Naive thymus-derived CD4-positive, alpha-beta T cell (primary cell): Measurements from ENCODE around the gene PTGR3. TPM values are rescaled to one million over a fixed set of nuclear protein-coding genes. Genes with fewer than 3 reads are reported as not detected.

Source experiments
- ATAC-seq: fragments of 150-1000 bp; cut with Tn5 transposase; 2 replicates; pipeline ENCODE4 v1.10.0; 2021; ENCODE audit warnings: mild to moderate bottlenecking, moderate library complexity
- CTCF ChIA-PET: fragments of 350-600 bp; sonication (Branson Sonifier 250); formaldehyde crosslinking; loops from one replicate; lab custom pipeline; 2021; ENCODE audit warnings: antibody characterized with exemption; lab: Charles Lee
- POLR2A ChIA-PET: fragments of 350-600 bp; sonication (Branson Sonifier 250); formaldehyde crosslinking; loops from one replicate; lab custom pipeline; 2021; ENCODE audit warnings: antibody characterized with exemption, inconsistent platforms; lab: Charles Lee
- DNase-seq, 9 donors: peaks; one replicate each; pipeline versions ENCODE4 v3.0.0 to v3.0.0-alpha.2; 2020 to 2022; ENCODE audit warnings: mixed read lengths in 1 of 9
- H3K27ac ChIP-seq: one replicate; pipeline ENCODE4 v1.7.0; 2013; ENCODE audit warnings: mild to moderate bottlenecking, low read depth, low read length, moderate library complexity
- H3K27me3 ChIP-seq, 2 donors: one replicate each; pipeline ENCODE4 v1.7.0; 2013; ENCODE audit warnings: low read length in 2 of 2, mild to moderate bottlenecking in 2 of 2, moderate library complexity in 2 of 2; ENCODE audit not compliant: control insufficient read depth in 2 of 2, insufficient read depth in 2 of 2
- H3K36me3 ChIP-seq, 3 experiments: 1 replicate in 2 of 3; 2 replicates in 1 of 3; pipeline ENCODE4 v1.7.0; 2013; ENCODE audit warnings: low read length in 3 of 3, mild to moderate bottlenecking in 3 of 3, moderate library complexity in 1 of 3; ENCODE audit not compliant: insufficient read depth in 3 of 3, control insufficient read depth in 2 of 3
- H3K4me1 ChIP-seq, 2 donors: one replicate each; pipeline ENCODE4 v1.7.0; 2013; ENCODE audit warnings: low read length in 2 of 2, mild to moderate bottlenecking in 2 of 2, moderate library complexity in 1 of 2; ENCODE audit not compliant: control insufficient read depth in 2 of 2, insufficient read depth in 2 of 2
- H3K4me3 ChIP-seq: 2 replicates; pipeline ENCODE4 v1.7.0; 2013; ENCODE audit warnings: mild to moderate bottlenecking, low read length
- H3K9me3 ChIP-seq, 3 experiments: 1 replicate in 2 of 3; 2 replicates in 1 of 3; pipeline ENCODE4 v1.7.0; 2013; ENCODE audit warnings: low read length in 3 of 3; ENCODE audit not compliant: control insufficient read depth in 2 of 3
- H3K27ac Mint-ChIP-seq, 9 donors: one replicate each; pipeline ENCODE4 v1.8.0; 2020 to 2022; ENCODE audit warnings: mixed read lengths in 9 of 9, mild to moderate bottlenecking in 8 of 9, moderate library complexity in 5 of 9, inconsistent platforms in 2 of 9
- H3K27me3 Mint-ChIP-seq, 5 donors: one replicate each; pipeline ENCODE4 v1.8.0; 2021 to 2022; ENCODE audit warnings: mixed read lengths in 5 of 5, mild to moderate bottlenecking in 1 of 5
- H3K36me3 Mint-ChIP-seq, 5 donors: one replicate each; pipeline ENCODE4 v1.8.0; 2020 to 2022; ENCODE audit warnings: mixed read lengths in 5 of 5, mild to moderate bottlenecking in 3 of 5, inconsistent platforms in 1 of 5
- H3K4me1 Mint-ChIP-seq, 7 donors: one replicate each; pipeline ENCODE4 v1.8.0; 2020 to 2022; ENCODE audit warnings: mixed read lengths in 7 of 7, mild to moderate bottlenecking in 3 of 7, inconsistent platforms in 1 of 7
- H3K4me3 Mint-ChIP-seq, 10 donors: one replicate each; pipeline ENCODE4 v1.8.0; 2020 to 2022; ENCODE audit warnings: mild to moderate bottlenecking in 10 of 10, mixed read lengths in 10 of 10, moderate library complexity in 6 of 10, inconsistent platforms in 2 of 10
- H3K9me3 Mint-ChIP-seq, 11 donors: one replicate each; pipeline ENCODE4 v1.8.0; 2020 to 2022; ENCODE audit warnings: mixed read lengths in 11 of 11, mild to moderate bottlenecking in 4 of 11, inconsistent platforms in 1 of 11, moderate library complexity in 1 of 11
- intact Hi-C, 2 donors: fragments of 100-400 bp; cut with micrococcal nuclease; formaldehyde crosslinking; loops; one replicate each; pipeline ENCODE4 v1.15.1; 2023
- polyA plus RNA-seq, 2 donors: library from polyadenylated mRNA; unstranded; fragments of 300-500 nt; fragmentation: Illumina TruSeq; gene quantifications; one replicate each; pipeline ENCODE4 v1.2.3, GENCODE V29; 2021
- total RNA-seq, 6 experiments: library from RNA in 5 of 6; stranded (reverse) in 5 of 6; gene quantifications; 1 replicate in 5 of 6; 2 replicates in 1 of 6; pipeline ENCODE4 v1.2.3 and lab custom pipeline; 2021 to 2026

PTGR3 gene
- total and polyA plus RNA-seq, 7 experiments from 2014 or later: 17.0 to 59.1 (median 27.4) TPM

DNA sequence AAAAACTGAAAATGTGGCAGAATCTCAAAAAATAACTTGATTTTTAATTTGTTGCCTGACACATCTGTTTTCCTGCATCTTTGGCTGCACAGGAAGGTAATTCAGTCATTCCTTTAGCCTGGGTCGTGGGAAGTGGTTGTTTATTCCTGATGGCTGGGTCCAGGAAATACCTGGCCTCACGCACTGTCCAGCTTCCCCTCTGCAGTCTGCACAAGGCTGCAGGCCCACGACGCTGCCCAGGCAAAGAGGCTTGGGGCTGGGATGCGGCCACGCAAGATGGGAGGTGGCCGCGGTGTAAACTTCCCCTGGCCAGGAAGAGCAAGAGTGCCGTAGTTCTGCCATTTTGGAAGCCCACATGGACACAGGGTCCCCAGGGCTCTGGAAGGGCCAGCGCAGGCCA is 29.8 kb upstream of the PTGR3 start:
- peak overlapping the region in 1 of 10 donors; percentile 38 for H3K4me3 Mint-ChIP-seq
- Histone ChIP-seq H3K27me3 (no peaks in the 10 kb centered on the region), H3K4me3 (no peak overlapping the region), H3K9me3 (no peaks in the 10 kb centered on the region), H3K27ac (no peak overlapping the region), H3K36me3 (peaks cover 0 to 5% (median 0%) of the 10 kb centered on the region in 3 experiments), H3K4me1 (peaks cover 0 to 2% of the 10 kb centered on the region in 2 donors)
- DNase-seq (no peak), ATAC-seq (no peak)
- H3K27me3 Mint-ChIP-seq: no peaks in the 10 kb centered on the region
- peaks cover 3 to 40% (median 12%) of the 10 kb centered on the region in 5 donors for H3K36me3 Mint-ChIP-seq
- H3K9me3 Mint-ChIP-seq: peaks cover 0 to 3% (median 0%) of the 10 kb centered on the region in 11 donors
- H3K27ac Mint-ChIP-seq: no peak overlapping the region
- H3K4me1 Mint-ChIP-seq: peaks cover 3 to 86% (median 71%) of the 10 kb centered on the region in 7 donors
- ChIA-PET CTCF (no interaction called here), POLR2A (no interaction called here)
- intact Hi-C loops: no loop called here

DNA sequence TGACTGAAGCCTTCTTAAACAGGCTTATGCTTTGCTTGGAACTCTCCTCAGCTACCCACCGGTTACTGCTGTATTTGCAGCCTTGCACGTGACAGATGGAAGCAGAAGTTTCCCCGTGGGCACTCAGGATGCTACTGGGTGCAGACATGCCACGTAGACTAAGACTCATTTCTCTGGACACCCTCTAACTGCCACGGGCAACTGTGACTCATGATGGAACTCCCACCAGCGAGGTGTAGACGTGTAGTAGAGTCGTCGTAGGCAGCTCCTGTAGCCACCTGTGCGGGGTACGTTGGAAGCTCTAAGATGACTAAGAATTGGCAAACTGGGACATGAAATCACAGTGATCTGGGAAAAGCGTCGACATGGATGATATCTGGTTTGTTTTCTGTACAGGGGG is 29.2 kb upstream of the PTGR3 start:
- intact Hi-C loops: no loop called here
- ChIA-PET CTCF (no interaction called here), POLR2A (no interaction called here)
- peaks cover 0 to 5% (median 0%) of the 10 kb centered on the region in 3 experiments for H3K36me3 ChIP-seq
- Mint-ChIP-seq H3K4me1 (peaks cover 3 to 86% (median 71%) of the 10 kb centered on the region in 7 donors), H3K4me3 (peak overlapping the region in 1 of 10 donors; percentile 37), H3K36me3 (peaks cover 3 to 40% (median 12%) of the 10 kb centered on the region in 5 donors), H3K9me3 (peaks cover 0 to 3% (median 0%) of the 10 kb centered on the region in 11 donors), H3K27ac (peak overlapping the region in 3 of 9 donors; percentile 1 to 72 (median 47)), H3K27me3 (no peaks in the 10 kb centered on the region)
- no peak for ATAC-seq
- no peaks in the 10 kb centered on the region for H3K9me3 ChIP-seq
- H3K27me3 ChIP-seq: no peaks in the 10 kb centered on the region
- H3K4me3 ChIP-seq: no peak overlapping the region
- no peak overlapping the region for H3K27ac ChIP-seq
- DNase-seq: no peak
- H3K4me1 ChIP-seq: peaks cover 0 to 2% of the 10 kb centered on the region in 2 donors

DNA sequence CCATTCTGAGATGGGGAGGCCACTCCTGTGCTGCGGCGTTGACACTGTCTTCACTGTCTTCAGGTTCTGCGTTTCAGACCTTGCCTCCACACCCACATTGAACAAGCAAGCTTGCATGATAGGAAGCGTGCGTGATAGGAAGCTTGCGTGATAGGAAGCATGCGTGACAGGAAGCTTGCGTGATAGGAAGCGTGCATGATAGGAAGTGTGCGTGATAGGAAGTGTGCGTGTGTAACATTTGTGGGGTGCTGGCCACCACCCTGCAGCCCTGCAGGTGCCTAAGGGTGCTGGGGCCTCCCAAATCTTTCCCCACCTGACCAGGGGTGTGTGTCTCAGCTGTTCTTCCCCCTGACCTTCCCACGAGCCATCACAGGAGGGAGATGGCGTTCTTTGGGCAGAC is 27.0 kb upstream of the PTGR3 start:
- Histone ChIP-seq H3K27ac (no peak overlapping the region), H3K4me1 (peaks cover 0 to 2% of the 10 kb centered on the region in 2 donors), H3K27me3 (no peaks in the 10 kb centered on the region), H3K4me3 (no peak overlapping the region), H3K36me3 (peaks cover 0 to 5% (median 0%) of the 10 kb centered on the region in 3 experiments), H3K9me3 (no peaks in the 10 kb centered on the region)
- no peak for ATAC-seq
- H3K9me3 Mint-ChIP-seq: peaks cover 0 to 3% (median 0%) of the 10 kb centered on the region in 11 donors
- H3K4me3 Mint-ChIP-seq: peak overlapping the region in 3 of 10 donors; percentile 18 to 29 (median 29)
- H3K36me3 Mint-ChIP-seq: peaks cover 3 to 29% (median 6%) of the 10 kb centered on the region in 5 donors
- ChIA-PET POLR2A (no interaction called here), CTCF (no interaction called here)
- H3K27me3 Mint-ChIP-seq: no peaks in the 10 kb centered on the region
- peak overlapping the region in 3 of 9 donors; percentile 6 to 55 (median 27) for H3K27ac Mint-ChIP-seq
- peaks cover 3 to 76% (median 57%) of the 10 kb centered on the region in 7 donors for H3K4me1 Mint-ChIP-seq
- intact Hi-C loops: no loop called here
- DNase-seq: no peak

DNA sequence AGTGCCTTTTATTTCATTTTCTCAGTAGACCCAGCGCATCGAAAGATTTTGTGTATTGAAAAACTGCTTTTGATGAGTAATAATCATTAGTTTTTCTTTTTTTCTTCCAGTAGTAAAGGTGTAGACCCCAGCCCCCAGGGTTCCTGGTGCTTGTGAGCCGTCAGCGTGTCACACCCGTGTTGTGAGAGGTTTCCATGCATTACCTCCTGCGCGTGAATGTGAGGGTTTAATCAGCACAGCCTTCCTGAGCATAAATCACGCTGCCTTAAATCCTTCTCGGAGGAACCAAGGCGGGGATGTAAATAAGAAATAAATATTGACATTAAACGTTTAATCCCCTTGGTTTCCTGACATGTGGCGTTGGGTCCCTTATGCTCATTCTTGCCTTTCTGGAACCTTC is 26.0 kb upstream of the PTGR3 start:
- intact Hi-C loops: no loop called here
- Histone ChIP-seq H3K36me3 (peaks cover 0 to 5% (median 0%) of the 10 kb centered on the region in 3 experiments), H3K4me3 (no peak overlapping the region), H3K27me3 (no peaks in the 10 kb centered on the region), H3K27ac (no peak overlapping the region), H3K9me3 (no peaks in the 10 kb centered on the region), H3K4me1 (peaks cover 0 to 2% of the 10 kb centered on the region in 2 donors)
- peaks cover 3 to 76% (median 54%) of the 10 kb centered on the region in 7 donors for H3K4me1 Mint-ChIP-seq
- H3K27me3 Mint-ChIP-seq: no peaks in the 10 kb centered on the region
- no peak overlapping the region for H3K4me3 Mint-ChIP-seq
- no peak overlapping the region for H3K27ac Mint-ChIP-seq
- CTCF ChIA-PET: no interaction called here
- peaks cover 0 to 3% (median 0%) of the 10 kb centered on the region in 11 donors for H3K9me3 Mint-ChIP-seq
- DNase-seq (no peak), ATAC-seq (no peak)
- POLR2A ChIA-PET: no interaction called here
- H3K36me3 Mint-ChIP-seq: peaks cover 3 to 32% (median 12%) of the 10 kb centered on the region in 5 donors

DNA sequence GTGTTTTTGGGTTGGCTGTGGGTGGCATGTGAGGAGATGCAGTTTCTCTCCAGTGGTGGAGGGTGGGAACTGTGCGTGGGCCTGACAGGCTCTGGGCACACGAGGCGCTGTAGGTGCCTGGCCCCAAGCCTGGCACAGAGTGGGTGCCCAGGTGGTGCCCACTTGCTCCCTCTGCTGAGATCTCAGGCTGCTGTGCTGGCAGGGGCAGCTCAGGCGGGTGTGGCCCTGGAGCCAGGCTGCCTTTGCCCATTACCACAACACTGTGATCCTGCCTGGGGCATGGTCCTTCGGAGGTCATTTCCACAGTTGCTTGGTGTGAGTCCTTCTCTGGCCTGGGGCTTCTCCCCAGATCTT is 22.1 kb upstream of the PTGR3 start:
- CTCF ChIA-PET: no interaction called here
- no peaks in the 10 kb centered on the region for H3K27me3 ChIP-seq

DNA sequence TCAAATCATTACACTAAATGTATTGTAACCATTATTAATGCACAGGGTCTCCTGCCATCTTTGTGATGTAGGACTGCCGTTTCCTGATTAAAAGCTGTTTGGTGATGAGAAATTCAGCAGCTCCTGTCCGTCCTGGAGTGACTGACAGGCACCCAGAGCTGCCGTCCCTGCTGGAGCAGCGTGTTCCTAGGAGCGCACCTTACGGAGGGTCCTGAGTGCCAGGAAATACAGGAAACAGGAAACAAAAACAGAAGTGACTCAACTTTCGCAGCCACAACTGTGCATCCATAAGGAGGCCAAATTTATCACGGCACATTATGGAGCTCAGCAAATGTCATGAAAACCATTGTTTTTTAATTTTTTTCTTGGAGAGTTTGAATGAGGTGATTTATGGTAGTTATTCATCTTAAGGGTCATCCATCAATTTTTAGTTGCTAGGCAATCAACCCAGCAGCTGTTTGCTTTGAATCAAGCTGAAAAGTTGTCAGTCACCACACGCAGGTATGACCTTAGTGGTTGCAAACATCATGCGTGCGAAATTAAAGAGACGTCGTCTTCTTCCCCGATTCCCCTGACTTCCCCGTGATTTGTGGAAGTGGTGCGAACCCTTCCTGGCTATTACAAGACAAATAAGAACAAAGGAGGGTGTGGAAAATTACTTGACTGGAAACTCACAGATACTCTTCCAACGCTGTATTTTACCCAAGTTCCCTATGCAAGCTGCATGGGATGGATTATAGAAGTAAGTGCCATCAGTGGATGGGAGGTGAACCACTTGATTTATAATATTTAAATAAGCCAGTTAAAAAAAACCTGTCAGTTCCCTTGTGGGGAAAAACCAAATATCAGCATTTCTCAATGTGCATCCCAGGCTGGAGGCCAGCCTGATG is 21.5 kb upstream of the PTGR3 start:
- H3K27ac Mint-ChIP-seq: peak overlapping the region in 3 of 9 donors; percentile 29 to 53 (median 52)
- no peaks in the 10 kb centered on the region for H3K27me3 ChIP-seq
- peaks cover 18 to 89% (median 74%) of the 10 kb centered on the region in 7 donors for H3K4me1 Mint-ChIP-seq
- H3K27ac ChIP-seq: no peak overlapping the region
- peaks cover 0 to 16% of the 10 kb centered on the region in 2 donors for H3K4me1 ChIP-seq
- DNase-seq: no peak
- intact Hi-C loops: no loop called here
- no peak overlapping the region for H3K4me3 ChIP-seq
- peak overlapping the region in 1 of 10 donors; percentile 81 for H3K4me3 Mint-ChIP-seq
- H3K9me3 Mint-ChIP-seq: no peaks in the 10 kb centered on the region
- H3K9me3 ChIP-seq: no peaks in the 10 kb centered on the region
- no peak for ATAC-seq
- H3K27me3 Mint-ChIP-seq: no peaks in the 10 kb centered on the region
- CTCF ChIA-PET: interaction anchor here (2.4 kb wide), 1 partner anchor 14 kb away, joined by 9 read pairs; no protein-coding TSS in a partner anchor
- peaks cover 0 to 22% (median 8%) of the 10 kb centered on the region in 5 donors for H3K36me3 Mint-ChIP-seq
- H3K36me3 ChIP-seq: peaks cover 0 to 1% (median 0%) of the 10 kb centered on the region in 3 experiments
- POLR2A ChIA-PET: interaction anchor here (1.0 to 2.3 kb wide), 3 partner anchors 15 to 20 kb away, joined by 4 to 13 read pairs (median 5); partner anchors contain the start of genes PTGR3 and TSHZ1

More for the DNA sequence above, 22.1 kb upstream of the PTGR3 start:
- Histone ChIP-seq H3K4me1 (peaks cover 0 to 16% of the 10 kb centered on the region in 2 donors), H3K9me3 (no peaks in the 10 kb centered on the region), H3K27ac (no peak overlapping the region), H3K4me3 (no peak overlapping the region), H3K36me3 (peaks cover 0 to 4% (median 0%) of the 10 kb centered on the region in 3 experiments)
- intact Hi-C loops: no loop called here
- Mint-ChIP-seq H3K9me3 (no peaks in the 10 kb centered on the region), H3K27me3 (no peaks in the 10 kb centered on the region), H3K4me1 (peaks cover 21 to 89% (median 74%) of the 10 kb centered on the region in 7 donors), H3K36me3 (peaks cover 0 to 28% (median 13%) of the 10 kb centered on the region in 5 donors), H3K27ac (peak overlapping the region in 1 of 9 donors; percentile 52), H3K4me3 (no peak overlapping the region)
- POLR2A ChIA-PET: interaction anchor here (2.3 kb wide), 1 partner anchor 21 kb away, joined by 13 read pairs; the partner anchor contains the start of genes PTGR3 and TSHZ1
- ATAC-seq (peak; percentile 39), DNase-seq (no peak)
